Thymus (tissue), 11 donors: ENCODE results near the gene NFYA. TPM values are rescaled to one million over a fixed set of nuclear protein-coding genes. Genes with fewer than 3 reads are reported as not detected.
"Not testable (repeated sequence)": the region's sequence is repeated elsewhere in the genome, so short reads cannot be mapped to it uniquely, and the experiment has no call there.

Source experiments
- DNase-seq, 9 donors: peaks; one replicate each; pipeline ENCODE4 v3.0.0-alpha.2; 2013; ENCODE audit warnings: low spot score in 9 of 9, low read depth in 6 of 9, missing footprints in 1 of 9
- H3K27ac ChIP-seq, 2 donors: one replicate each; pipeline ENCODE4 v1.5.1; 2013; ENCODE audit warnings: control low read depth in 1 of 2, low read depth in 1 of 2, low read length in 1 of 2, mild to moderate bottlenecking in 1 of 2, moderate library complexity in 1 of 2
- H3K27me3 ChIP-seq, 2 donors: one replicate each; pipeline ENCODE4 v1.5.1; 2013; ENCODE audit warnings: low read length in 1 of 2; ENCODE audit not compliant: control insufficient read depth in 2 of 2, insufficient read depth in 1 of 2
- H3K36me3 ChIP-seq, 2 donors: one replicate each; pipeline ENCODE4 v1.5.1; 2013; ENCODE audit warnings: low read length in 1 of 2, mild to moderate bottlenecking in 1 of 2, moderate library complexity in 1 of 2; ENCODE audit not compliant: control insufficient read depth in 2 of 2, insufficient read depth in 2 of 2
- H3K4me1 ChIP-seq, 2 donors: one replicate each; pipeline ENCODE4 v1.5.1; 2013; ENCODE audit warnings: low read length in 2 of 2; ENCODE audit not compliant: control insufficient read depth in 2 of 2, insufficient read depth in 2 of 2
- H3K4me3 ChIP-seq, 2 donors: one replicate each; pipeline ENCODE4 v1.5.1; 2013; ENCODE audit warnings: low read length in 2 of 2, control low read depth in 1 of 2, mild to moderate bottlenecking in 1 of 2
- H3K9me3 ChIP-seq, 2 donors: one replicate each; pipeline ENCODE4 v1.5.1; 2013; ENCODE audit warnings: low read length in 1 of 2, mild to moderate bottlenecking in 1 of 2; ENCODE audit not compliant: control insufficient read depth in 2 of 2, insufficient read depth in 1 of 2
- WGBS: extraction: QIAGEN DNeasy Blood & Tissue Kit; methylation state at CpG from one replicate; pipeline ENCODE4 v1.1.7; 2013; 5-methylcytosine and 5-hydroxymethylcytosine counted together
- polyA plus RNA-seq: library from polyadenylated mRNA; stranded (reverse); fragments of 200-250 nt; gene quantifications from one replicate; pipeline ENCODE4 v1.2.3, GENCODE V29; 2013
- total RNA-seq: library from RNA; stranded (reverse); fragments of 120-200 nt; gene quantifications from one replicate; pipeline ENCODE4 v1.2.4, GENCODE V29; 2013
- donor health status: healthy.

Gene NFYA
- total and polyA plus RNA-seq, 2 donors = 19.3 to 19.7 TPM

GRCh38 chr6:41090841-41091761 is 18.3 kb downstream of the NFYA start:
- DNase-seq = no peak
- Histone ChIP-seq H3K27ac (no peak overlapping the region), H3K9me3 (no peaks in the 10 kb centered on the region), H3K27me3 (no peaks in the 10 kb centered on the region), H3K4me3 (no peak overlapping the region), H3K36me3 (peaks cover 59 to 77% of the 10 kb centered on the region in 2 donors), H3K4me1 (no peaks in the 10 kb centered on the region)
- WGBS = 53% methylated on average over 1 of the region's 1 CpG

GRCh38 chr6:41092421-41093140 is 19.8 kb downstream of the NFYA start:
- DNase-seq = peak in 1 of 9 donors; percentile 9
- peaks cover 69 to 84% of the 10 kb centered on the region in 2 donors for H3K36me3 ChIP-seq
- H3K4me3 ChIP-seq = no peak overlapping the region
- H3K27ac ChIP-seq = no peak overlapping the region
- H3K4me1 ChIP-seq = no peaks in the 10 kb centered on the region
- no peaks in the 10 kb centered on the region for H3K9me3 ChIP-seq
- WGBS = 99% methylated on average over 4 of the region's 4 CpGs
- H3K27me3 ChIP-seq = no peaks in the 10 kb centered on the region

- no peak for DNase-seq
- no peaks in the 10 kb centered on the region for H3K9me3 ChIP-seq
- peaks cover 76 to 95% of the 10 kb centered on the region in 2 donors for H3K36me3 ChIP-seq
- no peaks in the 10 kb centered on the region for H3K27me3 ChIP-seq
- WGBS = 98% methylated on average over 6 of the region's 6 CpGs
- no peak overlapping the region for H3K4me3 ChIP-seq
- H3K4me1 ChIP-seq = no peaks in the 10 kb centered on the region
- no peak overlapping the region for H3K27ac ChIP-seq
Observed at GRCh38 chr6:41093729-41094128, 21.0 kb downstream of the NFYA start.

GRCh38 chr6:41097467-41098090 is 24.8 kb downstream of the NFYA start:
- Histone ChIP-seq H3K27me3 (no peaks in the 10 kb centered on the region), H3K9me3 (no peaks in the 10 kb centered on the region), H3K4me1 (no peaks in the 10 kb centered on the region), H3K27ac (no peak overlapping the region), H3K36me3 (peaks cover 68 to 85% of the 10 kb centered on the region in 2 donors), H3K4me3 (no peak overlapping the region)
- no peak for DNase-seq
- 97% methylated on average over 5 of the region's 5 CpGs for WGBS

GRCh38 chr6:41098366-41098765 is 25.6 kb downstream of the NFYA start:
- WGBS = 94% methylated on average over 3 of the region's 3 CpGs
- Histone ChIP-seq H3K27me3 (no peaks in the 10 kb centered on the region), H3K4me3 (no peak overlapping the region), H3K36me3 (peaks cover 62 to 77% of the 10 kb centered on the region in 2 donors), H3K9me3 (no peaks in the 10 kb centered on the region), H3K27ac (no peak overlapping the region), H3K4me1 (no peaks in the 10 kb centered on the region)
- DNase-seq = no peak

GRCh38 chr6:41100871-41101287 is 28.1 kb downstream of the NFYA start:
- peaks cover 41 to 55% of the 10 kb centered on the region in 2 donors for H3K36me3 ChIP-seq
- H3K4me3 ChIP-seq = no peak overlapping the region
- no peaks in the 10 kb centered on the region for H3K27me3 ChIP-seq
- no peaks in the 10 kb centered on the region for H3K9me3 ChIP-seq
- H3K27ac ChIP-seq = no peak overlapping the region
- peak in 2 of 9 donors; percentile 33 to 41 for DNase-seq
- 83% methylated on average over 42 of the region's 42 CpGs for WGBS
- H3K4me1 ChIP-seq = no peaks in the 10 kb centered on the region

- H3K4me3 ChIP-seq = no peak overlapping the region
- H3K27ac ChIP-seq = no peak overlapping the region
- 98% methylated on average over 3 of the region's 3 CpGs for WGBS
- H3K9me3 ChIP-seq = no peaks in the 10 kb centered on the region
- H3K36me3 ChIP-seq = peaks cover 19 to 26% of the 10 kb centered on the region in 2 donors
- H3K27me3 ChIP-seq = no peaks in the 10 kb centered on the region
- no peak for DNase-seq
- H3K4me1 ChIP-seq = no peaks in the 10 kb centered on the region
Observed at GRCh38 chr6:41103847-41104246, 31.1 kb downstream of the NFYA start.

- no peak for DNase-seq
- H3K36me3 ChIP-seq = no peaks in the 10 kb centered on the region
- H3K4me1 ChIP-seq = no peaks in the 10 kb centered on the region
- WGBS = 95% methylated on average over 3 of the region's 3 CpGs
- no peak overlapping the region for H3K27ac ChIP-seq
- no peak overlapping the region for H3K4me3 ChIP-seq
- no peaks in the 10 kb centered on the region for H3K9me3 ChIP-seq
- H3K27me3 ChIP-seq = no peaks in the 10 kb centered on the region
Observed at GRCh38 chr6:41111017-41111416, 38.2 kb downstream of the NFYA start.

- H3K4me1 ChIP-seq, H3K36me3 ChIP-seq, H3K27ac ChIP-seq, H3K9me3 ChIP-seq, H3K27me3 ChIP-seq, DNase-seq, H3K4me3 ChIP-seq: not testable (repeated sequence)
- 98% methylated on average over 2 of the region's 2 CpGs for WGBS
Observed at GRCh38 chr6:41115027-41115426, 42.3 kb downstream of the NFYA start.
